DND-41 (cell line): Measurements from ENCODE around the gene DNAJC4.

Experiments used
- ATAC-seq: fragments of 200-7000 bp; cut with Tn5 transposase; 3 replicates; pipeline ENCODE4 v1.9.1; 2021; ENCODE audit warnings: low read depth; ENCODE audit not compliant: insufficient read depth
- DNase-seq: peaks from one replicate; pipeline ENCODE4 v3.0.0-alpha.2; 2020
- H2AFZ ChIP-seq: 2 replicates; pipeline ENCODE4 v1.6.0; 2012; ENCODE audit warnings: low read depth, low read length
- H3K27ac ChIP-seq: 2 replicates; pipeline ENCODE4 v1.5.1; 2012; ENCODE audit warnings: low read length, inconsistent platforms
- H3K27me3 ChIP-seq: fragments of 200-600 bp; sonication (generic); 2 replicates; pipeline ENCODE4 v1.6.0; 2012; ENCODE audit warnings: low read length, mild to moderate bottlenecking, inconsistent platforms; ENCODE audit not compliant: insufficient read depth, poor library complexity
- H3K36me3 ChIP-seq: 2 replicates; pipeline ENCODE4 v1.5.1; 2012; ENCODE audit warnings: low read length, inconsistent platforms; ENCODE audit not compliant: insufficient read depth
- H3K4me1 ChIP-seq: 2 replicates; pipeline ENCODE4 v1.5.1; 2012; ENCODE audit warnings: mild to moderate bottlenecking, low read length; ENCODE audit not compliant: insufficient read depth
- H3K4me2 ChIP-seq: 2 replicates; pipeline ENCODE4 v1.6.0; 2012; ENCODE audit warnings: mild to moderate bottlenecking, moderate library complexity, low read length, inconsistent platforms; ENCODE audit not compliant: insufficient read depth
- H3K4me3 ChIP-seq, 2 experiments: fragments of 200-600 bp in 1 of 2; shearing (Covaris generic) in 1 of 2; 2 replicates each; pipeline ENCODE4 v1.5.1; 2012 to 2016; ENCODE audit warnings: inconsistent platforms in 2 of 2, low read length in 2 of 2, mild to moderate bottlenecking in 2 of 2, low read depth in 1 of 2, moderate library complexity in 1 of 2
- H3K79me2 ChIP-seq: 2 replicates; pipeline ENCODE4 v1.6.0; 2012; ENCODE audit warnings: low read length, inconsistent platforms; ENCODE audit not compliant: insufficient read depth
- H3K9ac ChIP-seq: 2 replicates; pipeline ENCODE4 v1.6.0; 2012; ENCODE audit warnings: low read depth, mild to moderate bottlenecking, inconsistent platforms, low read length, moderate library complexity
- H3K9me3 ChIP-seq: 2 replicates; pipeline ENCODE4 v1.5.1; 2012; ENCODE audit warnings: low read length, moderate library complexity, mild to moderate bottlenecking, inconsistent platforms; ENCODE audit not compliant: insufficient read depth, severe bottlenecking
- H4K20me1 ChIP-seq: 2 replicates; pipeline ENCODE4 v1.6.0; 2012; ENCODE audit warnings: low read length; ENCODE audit not compliant: insufficient read depth
- CTCF ChIP-seq: IDR thresholded peaks from 2 replicates; pipeline ENCODE4 v1.5.1; 2012; ENCODE audit warnings: borderline replicate concordance, low read length, moderate library complexity, mild to moderate bottlenecking; ENCODE audit not compliant: poor library complexity, severe bottlenecking; ENCODE audit errors: extremely low read depth
- EZH2 ChIP-seq: IDR thresholded peaks from 3 replicates; pipeline ENCODE4 v1.6.1; 2012; ENCODE audit warnings: borderline replicate concordance, low read depth, mild to moderate bottlenecking, moderate library complexity, low read length, inconsistent platforms; ENCODE audit not compliant: severe bottlenecking

DNAJC4 gene

GRCh38 chr11:64216879-64217278 is 13.5 kb upstream of the DNAJC4 start:
- TF ChIP-seq CTCF: peak; percentile 19
- no peak for TF ChIP-seq EZH2
- no peak overlapping the region for H2AFZ ChIP-seq
- DNase-seq (no peak), ATAC-seq (no peak)
- no peak overlapping the region for H3K9ac ChIP-seq
- H3K4me2 ChIP-seq: no peak overlapping the region
- H3K79me2 ChIP-seq: no peaks in the 10 kb centered on the region
- no peaks in the 10 kb centered on the region for H3K4me1 ChIP-seq
- no peaks in the 10 kb centered on the region for H3K9me3 ChIP-seq
- peaks cover 59% of the 10 kb centered on the region for H3K36me3 ChIP-seq
- no peak overlapping the region for H3K4me3 ChIP-seq
- H4K20me1 ChIP-seq: peaks cover 3% of the 10 kb centered on the region; the same call in 1 of the 2 replicates
- no peaks in the 10 kb centered on the region for H3K27me3 ChIP-seq
- H3K27ac ChIP-seq: no peak overlapping the region

GRCh38 chr11:64218628-64219353 is 11.6 kb upstream of the DNAJC4 start:
- H3K4me2 ChIP-seq: no peak overlapping the region
- no peak overlapping the region for H2AFZ ChIP-seq
- peaks cover 3% of the 10 kb centered on the region; the same call in 1 of the 2 replicates for H4K20me1 ChIP-seq
- no peaks in the 10 kb centered on the region for H3K9me3 ChIP-seq
- no peaks in the 10 kb centered on the region for H3K79me2 ChIP-seq
- 0 out of 2 replicates have a peak, but pooled peaks cover under 1% of the 10 kb centered on the region for H3K4me1 ChIP-seq
- peaks cover 61% of the 10 kb centered on the region for H3K36me3 ChIP-seq
- no peak overlapping the region for H3K4me3 ChIP-seq
- TF ChIP-seq CTCF: no peak
- TF ChIP-seq EZH2: no peak
- H3K27ac ChIP-seq: no peak overlapping the region
- H3K27me3 ChIP-seq: no peaks in the 10 kb centered on the region
- no peak for DNase-seq
- no peak for ATAC-seq
- H3K9ac ChIP-seq: no peak overlapping the region

- TF ChIP-seq CTCF: no peak
- Histone ChIP-seq H3K27ac (no peak overlapping the region), H3K79me2 (peaks cover 3% of the 10 kb centered on the region; the same call in 1 of the 2 replicates), H3K9me3 (no peaks in the 10 kb centered on the region), H3K27me3 (no peaks in the 10 kb centered on the region), H3K4me1 (peaks cover 6% of the 10 kb centered on the region), H3K4me3 (no peak overlapping the region), H3K4me2 (no peak overlapping the region), H2AFZ (no peak overlapping the region), H3K36me3 (peaks cover 62% of the 10 kb centered on the region), H4K20me1 (peaks cover 3% of the 10 kb centered on the region; the same call in 1 of the 2 replicates), H3K9ac (no peak overlapping the region)
- DNase-seq (no peak), ATAC-seq (no peak)
Measured at GRCh38 chr11:64219354-64219684, 11.0 kb upstream of the DNAJC4 start.
